ENCODE data around the gene SLX4.
"Not testable (repeated sequence)": the region's sequence is repeated elsewhere in the genome, so short reads cannot be mapped to it uniquely, and the experiment has no call there.

The SLX4 gene

GRCh38 chr16:3637371-3637923 is 26.0 kb upstream of the SLX4 start:
- H3K4me3 ChIP-seq (ENCODE audit: low read length) = no peak overlapping the region
- no peaks in the 10 kb centered on the region for H3K9me3 ChIP-seq (ENCODE audit: control insufficient read depth, low read length)
- no peaks in the 10 kb centered on the region for H3K27me3 ChIP-seq (replicated peaks; ENCODE audit: control insufficient read depth, insufficient read depth, low read length)
- peak; percentile 14 for DNase-seq (ENCODE audit: low read depth)
- no peak overlapping the region for H3K9ac ChIP-seq (ENCODE audit: low read length)
- H3K36me3 ChIP-seq (ENCODE audit: control insufficient read depth, insufficient read depth, low read length, severe bottlenecking) = no peaks in the 10 kb centered on the region
- no peaks in the 10 kb centered on the region for H3K4me1 ChIP-seq (ENCODE audit: control insufficient read depth, insufficient read depth, low read length)

- Histone ChIP-seq H3K36me3 (ENCODE audit: control insufficient read depth, insufficient read depth, low read length, severe bottlenecking) (no peaks in the 10 kb centered on the region), H3K4me1 (ENCODE audit: control insufficient read depth, insufficient read depth, low read length) (no peaks in the 10 kb centered on the region), H3K4me3 (ENCODE audit: low read length) (no peak overlapping the region), H3K27me3 (replicated peaks; ENCODE audit: control insufficient read depth, insufficient read depth, low read length) (no peaks in the 10 kb centered on the region), H3K9ac (ENCODE audit: low read length) (no peak overlapping the region), H3K9me3 (ENCODE audit: control insufficient read depth, low read length) (no peaks in the 10 kb centered on the region)
- DNase-seq (ENCODE audit: low read depth) = no peak
Measured at GRCh38 chr16:3625911-3626732, 14.7 kb upstream of the SLX4 start.

GRCh38 chr16:3625331-3625730 is 13.9 kb upstream of the SLX4 start:
- Histone ChIP-seq H3K4me1 (ENCODE audit: control insufficient read depth, insufficient read depth, low read length) (no peaks in the 10 kb centered on the region), H3K9ac (ENCODE audit: low read length) (no peak overlapping the region), H3K36me3 (ENCODE audit: control insufficient read depth, insufficient read depth, low read length, severe bottlenecking) (no peaks in the 10 kb centered on the region), H3K4me3 (ENCODE audit: low read length) (no peak overlapping the region), H3K9me3 (ENCODE audit: control insufficient read depth, low read length) (no peaks in the 10 kb centered on the region), H3K27me3 (replicated peaks; ENCODE audit: control insufficient read depth, insufficient read depth, low read length) (no peaks in the 10 kb centered on the region)
- no peak for DNase-seq (ENCODE audit: low read depth)

GRCh38 chr16:3623642-3624041 is 12.2 kb upstream of the SLX4 start:
- no peak for DNase-seq (ENCODE audit: low read depth)
- no peaks in the 10 kb centered on the region for H3K9me3 ChIP-seq (ENCODE audit: control insufficient read depth, low read length)
- H3K4me1 ChIP-seq (ENCODE audit: control insufficient read depth, insufficient read depth, low read length) = no peaks in the 10 kb centered on the region
- H3K9ac ChIP-seq (ENCODE audit: low read length) = no peak overlapping the region
- H3K36me3 ChIP-seq (ENCODE audit: control insufficient read depth, insufficient read depth, low read length, severe bottlenecking) = no peaks in the 10 kb centered on the region
- H3K27me3 ChIP-seq (replicated peaks; ENCODE audit: control insufficient read depth, insufficient read depth, low read length) = no peaks in the 10 kb centered on the region
- no peak overlapping the region for H3K4me3 ChIP-seq (ENCODE audit: low read length)

- no peak overlapping the region for H3K4me3 ChIP-seq (ENCODE audit: low read length)
- DNase-seq (ENCODE audit: low read depth) = no peak
Measured at GRCh38 chr16:3618769-3619141, 7.3 kb upstream of the SLX4 start.

GRCh38 chr16:3612510-3613466 is 1.4 kb upstream of the SLX4 start:
- no peak for DNase-seq (ENCODE audit: low read depth)

More at GRCh38 chr16:3618769-3619141, 7.3 kb upstream of the SLX4 start:
- no peaks in the 10 kb centered on the region for H3K9me3 ChIP-seq (ENCODE audit: control insufficient read depth, low read length)
- H3K27me3 ChIP-seq (replicated peaks; ENCODE audit: control insufficient read depth, insufficient read depth, low read length) = no peaks in the 10 kb centered on the region
- H3K36me3 ChIP-seq (ENCODE audit: control insufficient read depth, insufficient read depth, low read length, severe bottlenecking) = no peaks in the 10 kb centered on the region
- no peak overlapping the region for H3K9ac ChIP-seq (ENCODE audit: low read length)
- no peaks in the 10 kb centered on the region for H3K4me1 ChIP-seq (ENCODE audit: control insufficient read depth, insufficient read depth, low read length)

GRCh38 chr16:3610698-3611145 is 684 bp downstream of the SLX4 start:
- peak; percentile 58 for DNase-seq (ENCODE audit: low read depth)
- H3K9me3 ChIP-seq (ENCODE audit: control insufficient read depth, low read length) = no peaks in the 10 kb centered on the region

More at GRCh38 chr16:3612510-3613466, 1.4 kb upstream of the SLX4 start:
- H3K9me3 ChIP-seq (ENCODE audit: control insufficient read depth, low read length) = no peaks in the 10 kb centered on the region
- peaks cover 17% of the 10 kb centered on the region for H3K4me1 ChIP-seq (ENCODE audit: control insufficient read depth, insufficient read depth, low read length)
- peak overlapping the region; percentile 100 for H3K4me3 ChIP-seq (ENCODE audit: low read length)
- H3K9ac ChIP-seq (ENCODE audit: low read length) = peak overlapping the region; percentile 97
- H3K27me3 ChIP-seq (replicated peaks; ENCODE audit: control insufficient read depth, insufficient read depth, low read length) = no peaks in the 10 kb centered on the region
- no peaks in the 10 kb centered on the region for H3K36me3 ChIP-seq (ENCODE audit: control insufficient read depth, insufficient read depth, low read length, severe bottlenecking)

GRCh38 chr16:3609895-3610697 is 1.3 kb downstream of the SLX4 start:
- no peak for DNase-seq (ENCODE audit: low read depth)
- peaks cover 6% of the 10 kb centered on the region for H3K36me3 ChIP-seq (ENCODE audit: control insufficient read depth, insufficient read depth, low read length, severe bottlenecking)
- H3K4me3 ChIP-seq (ENCODE audit: low read length) = peak overlapping the region; percentile 100
- peak overlapping the region; percentile 97 for H3K9ac ChIP-seq (ENCODE audit: low read length)
- H3K9me3 ChIP-seq (ENCODE audit: control insufficient read depth, low read length) = no peaks in the 10 kb centered on the region
- peaks cover 17% of the 10 kb centered on the region for H3K4me1 ChIP-seq (ENCODE audit: control insufficient read depth, insufficient read depth, low read length)
- no peaks in the 10 kb centered on the region for H3K27me3 ChIP-seq (replicated peaks; ENCODE audit: control insufficient read depth, insufficient read depth, low read length)

More at GRCh38 chr16:3610698-3611145, 684 bp downstream of the SLX4 start:
- H3K27me3 ChIP-seq (replicated peaks; ENCODE audit: control insufficient read depth, insufficient read depth, low read length) = no peaks in the 10 kb centered on the region
- H3K4me1 ChIP-seq (ENCODE audit: control insufficient read depth, insufficient read depth, low read length) = peaks cover 17% of the 10 kb centered on the region
- H3K36me3 ChIP-seq (ENCODE audit: control insufficient read depth, insufficient read depth, low read length, severe bottlenecking) = peaks cover 6% of the 10 kb centered on the region
- peak overlapping the region; percentile 100 for H3K4me3 ChIP-seq (ENCODE audit: low read length)
- H3K9ac ChIP-seq (ENCODE audit: low read length) = peak overlapping the region; percentile 97

- not testable (repeated sequence) for H3K27me3 ChIP-seq (replicated peaks; ENCODE audit: control insufficient read depth, insufficient read depth, low read length); H3K9ac ChIP-seq (ENCODE audit: low read length); H3K4me3 ChIP-seq (ENCODE audit: low read length); H3K36me3 ChIP-seq (ENCODE audit: control insufficient read depth, insufficient read depth, low read length, severe bottlenecking); H3K9me3 ChIP-seq (ENCODE audit: control insufficient read depth, low read length); DNase-seq (ENCODE audit: low read depth)
- H3K4me1 ChIP-seq (ENCODE audit: control insufficient read depth, insufficient read depth, low read length) = peaks cover 17% of the 10 kb centered on the region
Measured at GRCh38 chr16:3608976-3609375, 2.4 kb downstream of the SLX4 start.

GRCh38 chr16:3608069-3608468 is 3.3 kb downstream of the SLX4 start:
- H3K27me3 ChIP-seq (replicated peaks; ENCODE audit: control insufficient read depth, insufficient read depth, low read length) = no peaks in the 10 kb centered on the region
- DNase-seq (ENCODE audit: low read depth) = no peak
- peaks cover 11% of the 10 kb centered on the region for H3K4me1 ChIP-seq (ENCODE audit: control insufficient read depth, insufficient read depth, low read length)
- H3K36me3 ChIP-seq (ENCODE audit: control insufficient read depth, insufficient read depth, low read length, severe bottlenecking) = peaks cover 12% of the 10 kb centered on the region
- no peak overlapping the region for H3K9ac ChIP-seq (ENCODE audit: low read length)
- no peaks in the 10 kb centered on the region for H3K9me3 ChIP-seq (ENCODE audit: control insufficient read depth, low read length)
- H3K4me3 ChIP-seq (ENCODE audit: low read length) = no peak overlapping the region
